Fibroblast of mammary gland (primary cell): ENCODE measurements around the gene SPRY1.
A peak's percentile ranks its signal among the peaks of the same experiment; 100 is the strongest.

Experiments
- DNase-seq: peaks from one replicate; pipeline ENCODE4 v3.0.0-alpha.2; 2010; ENCODE audit warnings: low read depth
- H3K4me3 ChIP-seq: 2 replicates; pipeline ENCODE4 v1.5.1; 2011; ENCODE audit warnings: low read depth, mild to moderate bottlenecking, low read length, moderate library complexity; ENCODE audit not compliant: control insufficient read depth
- CTCF ChIP-seq: conservative IDR thresholded peaks from 2 replicates; pipeline ENCODE4 v1.5.1; 2011; ENCODE audit warnings: low read depth, low read length, inconsistent platforms; ENCODE audit not compliant: control insufficient read depth, insufficient read depth

The SPRY1 gene

GRCh38 chr4:123449780-123450179 lies 53.2 kb downstream of the SPRY1 start:
- DNase-seq = peak; percentile 49
- no peak for TF ChIP-seq CTCF
- no peak overlapping the region for H3K4me3 ChIP-seq

GRCh38 chr4:123450393-123450792 lies 53.8 kb downstream of the SPRY1 start:
- no peak for DNase-seq
- TF ChIP-seq CTCF = no peak
- no peak overlapping the region for H3K4me3 ChIP-seq

- no peak for TF ChIP-seq CTCF
- no peak overlapping the region for H3K4me3 ChIP-seq
- DNase-seq = peak; percentile 95
These were observed 56.0 kb downstream of the SPRY1 start for GRCh38 chr4:123452616-123453015.

GRCh38 chr4:123453061-123453680 lies 56.6 kb downstream of the SPRY1 start:
- peak; percentile 49 for DNase-seq
- no peak overlapping the region for H3K4me3 ChIP-seq
- TF ChIP-seq CTCF = no peak
